H9 (cell line): ENCODE data around the gene CLC. TPM values are rescaled to one million over a fixed set of nuclear protein-coding genes. Genes with fewer than 3 reads are reported as not detected.

Source experiments
- DNase-seq: peaks from one replicate; pipeline ENCODE4 v3.0.0-alpha.2; 2017
- H2AFZ ChIP-seq: one replicate; pipeline ENCODE4 v1.6.1; 2013; ENCODE audit warnings: mild to moderate bottlenecking, low read length, control low read depth, moderate library complexity
- H2AK5ac ChIP-seq: 2 replicates; pipeline ENCODE4 v1.6.1; 2013; ENCODE audit warnings: low read length, control low read depth, mixed read lengths; ENCODE audit not compliant: insufficient read length
- H2BK120ac ChIP-seq: one replicate; pipeline ENCODE4 v1.6.1; 2013; ENCODE audit warnings: low read depth, mild to moderate bottlenecking, low read length, control low read depth, inconsistent platforms; ENCODE audit not compliant: poor library complexity, severe bottlenecking
- H2BK12ac ChIP-seq: 2 replicates; pipeline ENCODE4 v1.6.1; 2013; ENCODE audit warnings: low read length, control low read depth, mixed read lengths, low read depth; ENCODE audit not compliant: insufficient read length
- H2BK15ac ChIP-seq: 2 replicates; pipeline ENCODE4 v1.6.1; 2013; ENCODE audit warnings: low read depth, low read length, control low read depth
- H2BK20ac ChIP-seq: one replicate; pipeline ENCODE4 v1.6.1; 2013; ENCODE audit warnings: low read depth, mild to moderate bottlenecking, low read length, control low read depth, inconsistent platforms; ENCODE audit not compliant: poor library complexity, severe bottlenecking
- H2BK5ac ChIP-seq: 2 replicates; pipeline ENCODE4 v1.6.1; 2013; ENCODE audit warnings: low read length, control low read depth, mixed read lengths; ENCODE audit not compliant: insufficient read length
- H3K14ac ChIP-seq: 2 replicates; pipeline ENCODE4 v1.6.1; 2013; ENCODE audit warnings: low read length, control low read depth; ENCODE audit not compliant: insufficient read depth
- H3K18ac ChIP-seq: 2 replicates; pipeline ENCODE4 v1.6.1; 2013; ENCODE audit warnings: low read depth, mild to moderate bottlenecking, mixed read lengths, low read length, control low read depth; ENCODE audit not compliant: insufficient read length
- H3K23ac ChIP-seq: 2 replicates; pipeline ENCODE4 v1.6.1; 2013; ENCODE audit warnings: low read length, control low read depth, mixed read lengths, low read depth; ENCODE audit not compliant: insufficient read length
- H3K23me2 ChIP-seq: 2 replicates; pipeline ENCODE4 v1.6.1; 2013; ENCODE audit warnings: low read depth, mild to moderate bottlenecking, mixed read lengths, low read length, control low read depth; ENCODE audit not compliant: insufficient read length, poor library complexity, severe bottlenecking
- H3K27ac ChIP-seq: 2 replicates; pipeline ENCODE4 v1.5.1; 2013; ENCODE audit warnings: low read length, control low read depth, mixed read lengths, low read depth; ENCODE audit not compliant: insufficient read length
- H3K27me3 ChIP-seq: 2 replicates; pipeline ENCODE4 v1.6.1; 2013; ENCODE audit warnings: low read length, control low read depth, inconsistent platforms; ENCODE audit not compliant: insufficient read depth
- H3K4ac ChIP-seq: 2 replicates; pipeline ENCODE4 v1.6.1; 2013; ENCODE audit warnings: low read depth, mild to moderate bottlenecking, control low read depth, inconsistent platforms, low read length, moderate library complexity
- H3K4me1 ChIP-seq: 2 replicates; pipeline ENCODE4 v1.6.1; 2013; ENCODE audit warnings: low read length, control low read depth, inconsistent platforms; ENCODE audit not compliant: insufficient read depth
- H3K4me2 ChIP-seq: 2 replicates; pipeline ENCODE4 v1.6.1; 2013; ENCODE audit warnings: low read length, control low read depth, mixed read lengths; ENCODE audit not compliant: insufficient read length, insufficient read depth
- H3K56ac ChIP-seq: 2 replicates; pipeline ENCODE4 v1.6.1; 2013; ENCODE audit warnings: low read depth, mild to moderate bottlenecking, mixed read lengths, low read length, control low read depth; ENCODE audit not compliant: insufficient read length
- H3K79me1 ChIP-seq: 2 replicates; pipeline ENCODE4 v1.6.1; 2013; ENCODE audit warnings: low read depth, mild to moderate bottlenecking, moderate library complexity, low read length, control low read depth, inconsistent platforms; ENCODE audit not compliant: insufficient read depth, poor library complexity, severe bottlenecking
- H3K79me2 ChIP-seq: 2 replicates; pipeline ENCODE4 v1.6.1; 2013; ENCODE audit warnings: low read length, control low read depth, inconsistent platforms; ENCODE audit not compliant: insufficient read depth
- H3K9ac ChIP-seq: 2 replicates; pipeline ENCODE4 v1.6.1; 2013; ENCODE audit warnings: low read length, control low read depth, mixed read lengths; ENCODE audit not compliant: insufficient read length; ENCODE audit errors: extremely low read depth
- H3K9me3 ChIP-seq: one replicate; pipeline ENCODE4 v1.6.1; 2013; ENCODE audit warnings: low read depth, low read length, inconsistent platforms; ENCODE audit not compliant: control insufficient read depth
- H3T11ph ChIP-seq: one replicate; pipeline ENCODE4 v1.6.1; 2013; ENCODE audit warnings: mild to moderate bottlenecking, low read length, control low read depth, inconsistent platforms
- H4K20me1 ChIP-seq: one replicate; pipeline ENCODE4 v1.6.1; 2013; ENCODE audit not compliant: control insufficient read depth, insufficient read length, insufficient read depth
- H4K5ac ChIP-seq: 2 replicates; pipeline ENCODE4 v1.6.1; 2013; ENCODE audit warnings: low read depth, mild to moderate bottlenecking, mixed read lengths, low read length, control low read depth; ENCODE audit not compliant: insufficient read length
- H4K8ac ChIP-seq: replicated peaks from 2 replicates; pipeline ENCODE4 v1.6.1; 2013; ENCODE audit warnings: low read length, control low read depth, mixed read lengths, low read depth; ENCODE audit not compliant: insufficient read length
- H4K91ac ChIP-seq: 2 replicates; pipeline ENCODE4 v1.6.1; 2013; ENCODE audit warnings: low read depth, mild to moderate bottlenecking, moderate library complexity, mixed read lengths, low read length, control low read depth; ENCODE audit not compliant: insufficient read length
- H3K27ac Mint-ChIP-seq, 3 experiments: 2 replicates in 2 of 3; 3 replicates in 1 of 3; pipeline ENCODE4 v1.8.0; 2020 to 2021; ENCODE audit warnings: mixed read lengths in 3 of 3, mild to moderate bottlenecking in 1 of 3, moderate library complexity in 1 of 3
- H3K27me3 Mint-ChIP-seq: 2 replicates; pipeline ENCODE4 v1.8.0; 2021; ENCODE audit warnings: low read depth, mild to moderate bottlenecking, moderate library complexity, mixed read lengths
- H3K36me3 Mint-ChIP-seq, 3 experiments: 2 replicates in 2 of 3; 3 replicates in 1 of 3; pipeline ENCODE4 v1.8.0; 2020 to 2021; ENCODE audit warnings: low read depth in 3 of 3, mixed read lengths in 3 of 3; ENCODE audit not compliant: insufficient read depth in 1 of 3
- H3K4me1 Mint-ChIP-seq, 2 experiments: 2 replicates each; pipeline ENCODE4 v1.8.0; 2020; ENCODE audit warnings: mixed read lengths in 2 of 2
- H3K4me3 Mint-ChIP-seq, 2 experiments: 2 replicates in 1 of 2; 3 replicates in 1 of 2; pipeline ENCODE4 v1.8.0; 2020 to 2021; ENCODE audit warnings: mild to moderate bottlenecking in 2 of 2, mixed read lengths in 2 of 2, moderate library complexity in 1 of 2
- H3K9me3 Mint-ChIP-seq, 2 experiments: 2 replicates in 1 of 2; 3 replicates in 1 of 2; pipeline ENCODE4 v1.8.0; 2020; ENCODE audit warnings: mild to moderate bottlenecking in 2 of 2, mixed read lengths in 2 of 2, moderate library complexity in 1 of 2
- CTCF ChIP-seq: fragments of 200-600 bp; sonication (generic); conservative IDR thresholded peaks from 3 replicates; pipeline ENCODE4 v1.8.0; 2021; ENCODE audit warnings: antibody characterized with exemption, mild to moderate bottlenecking
- WGBS: extraction: QIAGEN DNeasy Blood & Tissue Kit; methylation state at CpG from one replicate; pipeline ENCODE4 v1.1.7; 2013; ENCODE audit warnings: missing lambda C conversion rate, low lambda C conversion rate, mixed read lengths; ENCODE audit not compliant: insufficient read length; ENCODE audit errors: extremely low coverage; 5-methylcytosine and 5-hydroxymethylcytosine counted together
- long read RNA-seq: library from polyadenylated mRNA; unstranded; transcript quantifications from one replicate; pipeline ENCODE4 v2.0.0, GENCODE V29; 2020
- total RNA-seq: library from RNA; stranded (reverse); gene quantifications from 2 replicates; pipeline ENCODE4 v1.2.1, GENCODE V29; 2021

The CLC gene
- total RNA-seq = 0.39 and 0.88 TPM in 2 replicates
- long read RNA-seq = 0 reads

- Mint-ChIP-seq H3K36me3 (no peaks in the 10 kb centered on the region), H3K27me3 (peaks cover 10% of the 10 kb centered on the region), H3K4me3 (no peak within 1 kb of the TSS), H3K27ac (peak within 1 kb of the TSS in 1 of 3 experiments; percentile 36; a peak in 1 of 7 replicates), H3K9me3 (peaks cover 0 to 2% of the 10 kb centered on the region in 2 experiments; a peak in 1 of 5 replicates), H3K4me1 (no peaks in the 10 kb centered on the region; a peak in 1 of 4 replicates)
- Histone ChIP-seq H2BK5ac (no peak within 1 kb of the TSS), H2AK5ac (no peak within 1 kb of the TSS), H2BK12ac (no peak within 1 kb of the TSS), H3K79me2 (no peaks in the 10 kb centered on the region), H2BK20ac (no peak within 1 kb of the TSS), H3K79me1 (no peaks in the 10 kb centered on the region), H2BK15ac (no peak within 1 kb of the TSS), H3K4me1 (no peaks in the 10 kb centered on the region; the same call in 1 of the 2 replicates), H3K27ac (no peak within 1 kb of the TSS), H3K23ac (no peak within 1 kb of the TSS), H2AFZ (no peak within 1 kb of the TSS), H3K14ac (no peak within 1 kb of the TSS), H4K91ac (no peak within 1 kb of the TSS), H3T11ph (no peak within 1 kb of the TSS), H4K20me1 (no peaks in the 10 kb centered on the region), H3K56ac (no peak within 1 kb of the TSS), H4K8ac (no peak within 1 kb of the TSS), H2BK120ac (no peak within 1 kb of the TSS), H3K4me2 (no peak within 1 kb of the TSS), H3K27me3 (no peaks in the 10 kb centered on the region), H3K9ac (no peak within 1 kb of the TSS), H3K9me3 (no peaks in the 10 kb centered on the region), H3K4ac (no peak within 1 kb of the TSS), H3K23me2 (no peaks in the 10 kb centered on the region), H3K18ac (no peak within 1 kb of the TSS), H4K5ac (no peak within 1 kb of the TSS)
- WGBS = no CpG with 5 or more reads among the region's 3 CpGs
- no peak for TF ChIP-seq CTCF
- no peak for DNase-seq
Observed at GRCh38 chr19:39737891-39738290, at the start of gene CLC. Gene CLC (minus strand): TSS chr19:39738029. CDS start chr19:39737952, 77 bp downstream.
